NCI-H2107 treated with DMSO at 0.1 percent for 48 hours (cell line): Measurements from ENCODE around the gene CCR2.
"Not testable (repeated sequence)": the region's sequence is repeated elsewhere in the genome, so short reads cannot be mapped to it uniquely, and the experiment has no call there.

Source experiments
- DNase-seq: peaks from one replicate; lab custom pipeline; 2025; ENCODE audit not compliant: unreplicated experiment; lab: John Stamatoyannopoulos, UW

CCR2 gene

DNA sequence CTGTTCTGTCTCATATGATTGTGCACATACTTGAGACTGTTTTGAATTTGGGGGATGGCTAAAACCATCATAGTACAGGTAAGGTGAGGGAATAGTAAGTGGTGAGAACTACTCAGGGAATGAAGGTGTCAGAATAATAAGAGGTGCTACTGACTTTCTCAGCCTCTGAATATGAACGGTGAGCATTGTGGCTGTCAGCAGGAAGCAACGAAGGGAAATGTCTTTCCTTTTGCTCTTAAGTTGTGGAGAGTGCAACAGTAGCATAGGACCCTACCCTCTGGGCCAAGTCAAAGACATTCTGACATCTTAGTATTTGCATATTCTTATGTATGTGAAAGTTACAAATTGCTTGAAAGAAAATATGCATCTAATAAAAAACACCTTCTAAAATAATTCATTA, 21.9 kb downstream of the CCR2 start:
- DNase-seq = no peak

DNA sequence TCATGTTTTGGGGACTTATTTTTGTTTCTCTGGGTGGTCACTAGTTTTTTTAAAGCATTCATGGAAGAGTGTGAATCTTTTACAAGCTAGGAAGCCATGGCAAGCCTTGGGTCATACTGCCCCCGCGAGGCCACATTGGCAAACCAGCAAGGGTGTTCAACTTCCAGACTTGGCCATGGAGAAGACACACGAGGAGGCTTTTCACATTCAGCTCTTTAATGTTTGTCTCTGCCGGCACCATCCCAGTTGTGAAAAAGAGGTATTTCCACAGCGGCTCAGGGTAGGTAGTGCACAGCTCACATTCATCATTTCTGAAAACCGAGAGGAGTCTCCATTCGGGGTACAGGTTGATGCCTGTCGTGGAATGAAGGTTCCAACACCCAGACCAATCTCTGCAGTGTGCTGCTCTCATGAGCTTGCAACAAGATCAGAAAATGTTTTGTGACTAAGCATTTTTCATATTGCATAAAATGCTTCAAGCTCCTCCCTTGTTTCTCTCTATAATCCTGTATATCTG, 24.6 kb downstream of the CCR2 start:
- DNase-seq = no peak

- no peak for DNase-seq
Observed at GRCh38 chr3:46380471-46381221, 26.7 kb downstream of the CCR2 start.

- DNase-seq = no peak
Observed at GRCh38 chr3:46381625-46382024, 27.7 kb downstream of the CCR2 start.

- DNase-seq = no peak
Observed at GRCh38 chr3:46383211-46383950, 29.5 kb downstream of the CCR2 start.

GRCh38 chr3:46383951-46384330, 30.0 kb downstream of the CCR2 start:
- DNase-seq = no peak

- no peak for DNase-seq
Observed at GRCh38 chr3:46386205-46386604, 32.3 kb downstream of the CCR2 start.

DNA sequence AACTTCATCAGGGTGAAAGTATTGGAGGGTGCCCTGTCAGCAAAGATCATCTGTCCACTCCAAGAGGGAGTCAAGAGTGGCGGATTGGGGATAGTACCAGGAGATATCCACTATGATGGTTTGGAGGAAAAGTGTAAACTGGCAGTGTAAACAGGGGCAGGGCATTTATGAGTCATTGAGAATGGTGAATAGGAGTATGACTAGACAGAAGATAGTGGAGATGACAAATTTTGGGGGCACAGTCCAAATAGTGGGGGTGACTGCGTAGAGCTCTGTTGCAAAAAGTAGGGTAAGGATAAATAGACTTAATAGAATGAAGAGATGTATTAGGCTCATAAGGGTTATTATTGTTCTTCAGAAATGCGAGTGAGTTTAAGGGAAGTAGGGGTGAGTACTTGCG, 34.9 kb downstream of the CCR2 start:
- not testable (repeated sequence) for DNase-seq

- no peak for DNase-seq
Observed at GRCh38 chr3:46389306-46389705, 35.4 kb downstream of the CCR2 start.

DNA sequence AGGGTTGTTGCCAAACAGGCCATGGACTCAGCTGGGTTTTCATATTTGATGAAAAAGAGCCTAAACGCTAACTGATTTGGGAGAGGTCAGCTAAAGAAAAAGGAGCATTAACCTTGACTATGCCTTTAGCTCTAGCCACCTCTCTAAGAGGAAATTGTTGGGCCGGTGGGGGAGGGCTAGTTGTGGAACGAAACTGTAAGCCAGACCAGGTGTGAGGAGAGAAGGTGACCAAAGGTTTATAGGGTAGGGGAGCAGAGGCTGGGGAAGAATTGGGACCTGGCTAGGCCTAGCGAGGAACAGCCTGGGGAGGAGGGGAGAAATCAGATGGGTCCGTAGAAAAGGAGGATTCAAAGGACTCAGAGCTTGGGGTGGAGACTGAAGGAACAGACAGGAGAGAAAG, 37.6 kb downstream of the CCR2 start:
- DNase-seq = not testable (repeated sequence)

DNA sequence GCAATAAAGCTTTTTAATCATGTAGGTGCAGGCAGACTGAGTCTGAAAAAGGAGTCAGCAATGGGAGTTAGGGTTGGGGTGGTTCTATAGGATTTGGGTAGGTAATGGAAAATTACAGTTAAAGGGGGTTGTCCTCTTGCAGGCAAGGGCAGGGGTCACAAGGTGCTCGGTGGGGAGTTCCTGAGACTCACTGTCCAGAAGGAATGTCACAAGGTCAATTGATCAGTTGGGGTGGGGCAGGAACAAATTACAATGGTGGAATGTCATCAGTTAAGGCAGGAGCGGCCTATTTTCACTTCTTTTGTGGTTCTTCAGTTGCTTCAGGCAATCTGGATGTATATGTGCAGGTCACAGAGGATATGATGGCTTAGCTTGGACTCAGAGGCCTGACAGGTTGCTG, 39.1 kb downstream of the CCR2 start:
- no peak for DNase-seq

GRCh38 chr3:46393554-46394434, 39.9 kb downstream of the CCR2 start:
- no peak for DNase-seq

- DNase-seq = no peak
Observed at GRCh38 chr3:46395210-46395661, 41.3 kb downstream of the CCR2 start.

GRCh38 chr3:46395766-46396530, 42.0 kb downstream of the CCR2 start:
- DNase-seq = no peak

GRCh38 chr3:46397111-46397510, 43.2 kb downstream of the CCR2 start:
- DNase-seq = no peak

DNA sequence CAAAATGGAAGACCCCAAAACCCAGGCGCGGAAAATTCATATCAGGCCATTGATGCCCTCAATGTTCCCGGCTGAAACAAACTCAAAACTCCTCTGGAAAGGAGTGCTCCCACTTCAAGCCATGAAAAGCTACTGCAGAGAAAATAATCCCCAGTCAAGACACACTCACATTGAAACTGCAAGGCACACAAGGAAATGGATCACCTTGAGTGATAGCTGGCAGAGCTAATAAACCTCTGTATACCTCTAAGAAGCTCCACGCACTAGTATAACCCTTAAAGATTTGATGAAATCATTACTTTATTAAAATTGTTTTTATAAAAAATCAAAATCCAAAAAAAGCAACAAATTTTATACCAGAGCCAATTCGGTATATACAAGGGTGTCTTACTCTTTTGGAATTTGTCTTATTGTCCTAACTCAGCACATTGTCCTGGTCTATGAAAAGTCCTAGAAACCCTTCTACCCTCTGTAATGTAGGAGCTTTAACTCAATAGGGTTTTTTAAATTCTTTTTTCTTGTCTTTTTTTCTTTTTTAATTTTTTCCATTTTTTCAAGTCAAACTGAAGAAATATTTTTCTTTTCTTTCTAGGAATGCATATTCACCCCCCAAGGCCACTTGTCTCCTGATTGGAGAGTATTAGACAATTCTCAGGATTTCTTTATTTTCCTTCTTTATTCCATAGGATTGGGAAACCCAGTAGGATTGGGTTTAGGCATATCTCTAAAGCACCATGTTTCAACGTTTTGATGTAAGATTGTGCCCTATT, 44.5 kb downstream of the CCR2 start:
- no peak for DNase-seq

GRCh38 chr3:46399098-46399497, 45.2 kb downstream of the CCR2 start:
- no peak for DNase-seq

DNA sequence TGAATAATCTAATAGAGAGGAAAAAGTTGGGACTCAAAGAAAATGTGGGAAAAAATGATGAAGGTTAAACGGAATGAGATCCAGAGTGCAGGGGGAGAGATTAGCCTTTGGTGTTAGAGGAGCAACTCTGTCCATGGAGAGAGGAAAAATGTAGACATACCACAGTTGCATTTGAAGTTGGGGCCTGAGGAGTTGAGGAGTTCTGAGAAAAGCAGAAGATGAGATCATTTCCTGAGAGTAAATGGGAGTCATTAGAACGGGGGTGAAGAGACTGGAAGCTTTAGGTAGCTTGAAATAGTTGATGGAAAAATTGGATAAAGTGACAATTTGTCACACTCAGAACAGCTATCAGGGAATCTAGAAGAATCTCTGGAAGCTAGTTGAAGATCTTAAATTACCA, 45.6 kb downstream of the CCR2 start:
- no peak for DNase-seq

DNA sequence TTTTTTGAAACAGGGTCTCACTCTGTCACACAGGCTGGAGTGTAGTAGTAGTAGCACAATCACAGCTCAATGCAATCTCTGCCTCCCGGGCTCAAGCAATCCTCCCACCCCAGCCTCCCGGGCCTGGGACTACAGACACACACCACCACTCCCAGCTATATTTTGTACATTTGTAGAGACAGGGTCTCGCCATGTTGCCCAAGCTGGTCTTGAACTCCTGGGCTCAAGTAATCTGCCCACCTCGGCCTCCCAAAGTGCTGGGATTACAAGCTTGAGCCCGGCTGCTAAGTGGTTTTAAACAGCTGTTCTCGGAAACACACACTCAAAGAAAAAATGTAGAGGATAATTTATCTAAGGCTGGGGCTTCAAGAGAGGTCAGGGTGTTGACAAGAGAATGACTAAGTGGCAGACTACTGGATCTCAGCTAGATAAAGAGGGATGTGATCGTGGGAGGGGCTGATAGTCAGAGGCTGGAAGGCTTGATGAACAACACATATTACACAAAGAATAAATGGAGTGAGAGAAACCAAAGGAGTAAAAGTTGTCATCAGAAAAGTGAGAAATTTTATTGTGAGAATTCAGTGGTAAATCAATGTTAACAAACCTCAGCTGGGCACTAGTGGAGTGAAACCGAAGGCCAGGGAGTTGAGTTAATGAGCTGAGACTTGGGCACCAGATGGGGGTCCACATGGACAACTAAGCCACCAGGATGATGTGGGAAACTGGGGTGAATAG, 46.3 kb downstream of the CCR2 start:
- no peak for DNase-seq
